OCI-LY1 (cell line): ENCODE measurements around the gene ACSF2.

Experiments
- EZH2 ChIP-seq: fragments of 200-600 bp; sonication (generic), shearing (Covaris generic); IDR thresholded peaks from 2 replicates; pipeline ENCODE4 v1.8.0; 2017; ENCODE audit warnings: borderline replicate concordance, mixed run types, mild to moderate bottlenecking, antibody characterized with exemption, low read length, moderate library complexity, mixed read lengths
- TF ChIP-seq, protein P1 (sequence below): fragments of 200-600 bp; sonication (generic), shearing (Covaris generic); IDR thresholded peaks from 2 replicates; pipeline ENCODE4 v1.5.1; 2017; ENCODE audit warnings: mild to moderate bottlenecking, antibody characterized with exemption, low read length, moderate library complexity, mixed read lengths

DNA sequence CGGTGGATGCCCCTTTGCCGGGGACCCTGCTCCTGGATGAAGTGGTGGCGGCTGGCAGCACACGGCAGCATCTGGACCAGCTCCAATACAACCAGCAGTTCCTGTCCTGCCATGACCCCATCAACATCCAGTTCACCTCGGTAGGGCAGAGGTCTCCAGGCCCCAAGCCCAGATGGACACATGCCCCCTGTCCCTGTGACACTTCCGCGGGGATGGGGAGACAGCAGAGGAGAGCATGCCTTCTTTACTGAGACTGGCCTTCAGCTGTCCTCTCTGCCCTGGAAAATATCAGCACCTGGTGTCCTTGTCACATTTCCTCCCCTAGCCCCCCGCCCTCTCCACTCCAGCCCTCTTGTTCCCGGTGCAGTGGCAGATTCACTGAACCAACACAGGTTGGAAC lies 36.4 kb downstream of the ACSF2 start:
- no peak for TF ChIP-seq EZH2
- TF ChIP-seq, protein P1, sequence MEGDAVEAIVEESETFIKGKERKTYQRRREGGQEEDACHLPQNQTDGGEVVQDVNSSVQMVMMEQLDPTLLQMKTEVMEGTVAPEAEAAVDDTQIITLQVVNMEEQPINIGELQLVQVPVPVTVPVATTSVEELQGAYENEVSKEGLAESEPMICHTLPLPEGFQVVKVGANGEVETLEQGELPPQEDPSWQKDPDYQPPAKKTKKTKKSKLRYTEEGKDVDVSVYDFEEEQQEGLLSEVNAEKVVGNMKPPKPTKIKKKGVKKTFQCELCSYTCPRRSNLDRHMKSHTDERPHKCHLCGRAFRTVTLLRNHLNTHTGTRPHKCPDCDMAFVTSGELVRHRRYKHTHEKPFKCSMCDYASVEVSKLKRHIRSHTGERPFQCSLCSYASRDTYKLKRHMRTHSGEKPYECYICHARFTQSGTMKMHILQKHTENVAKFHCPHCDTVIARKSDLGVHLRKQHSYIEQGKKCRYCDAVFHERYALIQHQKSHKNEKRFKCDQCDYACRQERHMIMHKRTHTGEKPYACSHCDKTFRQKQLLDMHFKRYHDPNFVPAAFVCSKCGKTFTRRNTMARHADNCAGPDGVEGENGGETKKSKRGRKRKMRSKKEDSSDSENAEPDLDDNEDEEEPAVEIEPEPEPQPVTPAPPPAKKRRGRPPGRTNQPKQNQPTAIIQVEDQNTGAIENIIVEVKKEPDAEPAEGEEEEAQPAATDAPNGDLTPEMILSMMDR = no peak
